RPMI8226 (cell line): ENCODE measurements around the gene CEND1.
A peak's percentile ranks its signal among the peaks of the same experiment; 100 is the strongest.

Experiments
- DNase-seq: peaks from one replicate; pipeline ENCODE4 v3.0.0-alpha.2; 2015

Gene CEND1

GRCh38 chr11:789943-790342 is at the start of gene CEND1:
Gene CEND1, minus strand, starts transcription at chr11:790090. Its CDS starts 1,514 bp downstream, at chr11:788576.
- DNase-seq = no peak

GRCh38 chr11:839280-839623 is 49.4 kb upstream of the CEND1 start:
- no peak for DNase-seq

GRCh38 chr11:838441-839279 is 48.8 kb upstream of the CEND1 start:
- no peak for DNase-seq

GRCh38 chr11:837990-838307 is 48.1 kb upstream of the CEND1 start:
- DNase-seq = no peak

- no peak for DNase-seq
Measured at GRCh38 chr11:837189-837989, 47.5 kb upstream of the CEND1 start.

- no peak for DNase-seq
Measured at GRCh38 chr11:836700-837099, 46.8 kb upstream of the CEND1 start.

- DNase-seq = no peak
Measured at GRCh38 chr11:836274-836673, 46.4 kb upstream of the CEND1 start.

GRCh38 chr11:834371-835316 is 44.8 kb upstream of the CEND1 start:
- no peak for DNase-seq

GRCh38 chr11:833849-834311 is 44.0 kb upstream of the CEND1 start:
- no peak for DNase-seq

- peak; percentile 60 for DNase-seq
Measured at GRCh38 chr11:833114-833791, 43.4 kb upstream of the CEND1 start.

- peak; percentile 80 for DNase-seq
Measured at GRCh38 chr11:832529-833113, 42.7 kb upstream of the CEND1 start, which contains the start of gene CD151. Gene CD151, plus strand, starts transcription at chr11:832952. Its CDS starts 3,118 bp downstream, at chr11:836070.

GRCh38 chr11:831961-832528 is 42.2 kb upstream of the CEND1 start:
- no peak for DNase-seq

GRCh38 chr11:831118-831864 is 41.4 kb upstream of the CEND1 start:
- no peak for DNase-seq

GRCh38 chr11:830295-831117 is 40.6 kb upstream of the CEND1 start:
- peak; percentile 87 for DNase-seq

- no peak for DNase-seq
Measured at GRCh38 chr11:829847-830294, 40.0 kb upstream of the CEND1 start.

- no peak for DNase-seq
Measured at GRCh38 chr11:829176-829846, 39.4 kb upstream of the CEND1 start.

- DNase-seq = no peak
Measured at GRCh38 chr11:828506-829175, 38.8 kb upstream of the CEND1 start.

GRCh38 chr11:827897-828192 is 38.0 kb upstream of the CEND1 start, which contains the start of gene CRACR2B:
Gene CRACR2B, plus strand, starts transcription at chr11:827919. Its CDS starts 689 bp downstream, at chr11:828608.
- no peak for DNase-seq
